ENCODE measurements around the gene EXOC4.

DNA sequence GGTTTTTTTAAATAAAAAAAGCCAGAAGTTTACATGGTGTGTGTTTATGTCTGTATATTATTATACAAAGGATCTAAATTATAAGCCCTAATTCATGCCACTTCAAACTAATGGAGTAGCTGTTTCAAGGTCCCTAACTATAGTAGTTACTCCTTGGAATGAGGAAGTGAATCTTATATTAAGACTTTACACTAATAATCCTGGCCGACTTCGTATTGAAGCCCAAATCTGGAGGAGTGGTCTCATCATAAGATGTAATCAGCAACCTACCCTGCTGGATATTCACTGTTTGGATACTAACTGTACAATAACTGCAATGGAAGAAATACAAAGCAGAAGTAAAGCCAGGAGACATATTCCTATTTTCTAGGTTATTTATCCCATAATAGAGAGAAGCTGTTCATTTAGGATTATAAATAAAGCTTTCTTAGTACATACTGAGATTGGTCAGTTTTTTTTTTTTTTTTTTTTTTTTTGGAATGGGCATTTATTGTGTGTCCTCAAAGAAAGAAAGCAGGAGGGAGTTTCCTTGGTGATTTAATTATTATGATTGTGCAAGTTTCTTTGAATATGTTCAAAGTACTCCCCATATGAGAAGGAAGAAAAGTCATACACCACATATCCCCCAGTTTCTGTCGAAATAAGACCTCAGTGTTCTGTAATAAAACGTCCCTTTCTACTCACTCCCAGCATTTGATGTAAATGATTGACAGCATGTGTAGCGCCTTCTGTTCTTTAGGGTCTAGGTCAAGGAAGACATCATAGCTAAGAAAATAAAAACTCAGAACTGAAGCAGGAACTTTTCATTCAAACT is 397.8 kb downstream of the EXOC4 start:
- no peak for TF ChIP-seq POLR2AphosphoS5 (IDR thresholded peaks at IDR 0.05; ENCODE audit: low read depth, low read length)
- TF ChIP-seq, protein P1, sequence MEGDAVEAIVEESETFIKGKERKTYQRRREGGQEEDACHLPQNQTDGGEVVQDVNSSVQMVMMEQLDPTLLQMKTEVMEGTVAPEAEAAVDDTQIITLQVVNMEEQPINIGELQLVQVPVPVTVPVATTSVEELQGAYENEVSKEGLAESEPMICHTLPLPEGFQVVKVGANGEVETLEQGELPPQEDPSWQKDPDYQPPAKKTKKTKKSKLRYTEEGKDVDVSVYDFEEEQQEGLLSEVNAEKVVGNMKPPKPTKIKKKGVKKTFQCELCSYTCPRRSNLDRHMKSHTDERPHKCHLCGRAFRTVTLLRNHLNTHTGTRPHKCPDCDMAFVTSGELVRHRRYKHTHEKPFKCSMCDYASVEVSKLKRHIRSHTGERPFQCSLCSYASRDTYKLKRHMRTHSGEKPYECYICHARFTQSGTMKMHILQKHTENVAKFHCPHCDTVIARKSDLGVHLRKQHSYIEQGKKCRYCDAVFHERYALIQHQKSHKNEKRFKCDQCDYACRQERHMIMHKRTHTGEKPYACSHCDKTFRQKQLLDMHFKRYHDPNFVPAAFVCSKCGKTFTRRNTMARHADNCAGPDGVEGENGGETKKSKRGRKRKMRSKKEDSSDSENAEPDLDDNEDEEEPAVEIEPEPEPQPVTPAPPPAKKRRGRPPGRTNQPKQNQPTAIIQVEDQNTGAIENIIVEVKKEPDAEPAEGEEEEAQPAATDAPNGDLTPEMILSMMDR (IDR thresholded peaks at IDR 0.05), result no peak
- TF ChIP-seq, protein P2, sequence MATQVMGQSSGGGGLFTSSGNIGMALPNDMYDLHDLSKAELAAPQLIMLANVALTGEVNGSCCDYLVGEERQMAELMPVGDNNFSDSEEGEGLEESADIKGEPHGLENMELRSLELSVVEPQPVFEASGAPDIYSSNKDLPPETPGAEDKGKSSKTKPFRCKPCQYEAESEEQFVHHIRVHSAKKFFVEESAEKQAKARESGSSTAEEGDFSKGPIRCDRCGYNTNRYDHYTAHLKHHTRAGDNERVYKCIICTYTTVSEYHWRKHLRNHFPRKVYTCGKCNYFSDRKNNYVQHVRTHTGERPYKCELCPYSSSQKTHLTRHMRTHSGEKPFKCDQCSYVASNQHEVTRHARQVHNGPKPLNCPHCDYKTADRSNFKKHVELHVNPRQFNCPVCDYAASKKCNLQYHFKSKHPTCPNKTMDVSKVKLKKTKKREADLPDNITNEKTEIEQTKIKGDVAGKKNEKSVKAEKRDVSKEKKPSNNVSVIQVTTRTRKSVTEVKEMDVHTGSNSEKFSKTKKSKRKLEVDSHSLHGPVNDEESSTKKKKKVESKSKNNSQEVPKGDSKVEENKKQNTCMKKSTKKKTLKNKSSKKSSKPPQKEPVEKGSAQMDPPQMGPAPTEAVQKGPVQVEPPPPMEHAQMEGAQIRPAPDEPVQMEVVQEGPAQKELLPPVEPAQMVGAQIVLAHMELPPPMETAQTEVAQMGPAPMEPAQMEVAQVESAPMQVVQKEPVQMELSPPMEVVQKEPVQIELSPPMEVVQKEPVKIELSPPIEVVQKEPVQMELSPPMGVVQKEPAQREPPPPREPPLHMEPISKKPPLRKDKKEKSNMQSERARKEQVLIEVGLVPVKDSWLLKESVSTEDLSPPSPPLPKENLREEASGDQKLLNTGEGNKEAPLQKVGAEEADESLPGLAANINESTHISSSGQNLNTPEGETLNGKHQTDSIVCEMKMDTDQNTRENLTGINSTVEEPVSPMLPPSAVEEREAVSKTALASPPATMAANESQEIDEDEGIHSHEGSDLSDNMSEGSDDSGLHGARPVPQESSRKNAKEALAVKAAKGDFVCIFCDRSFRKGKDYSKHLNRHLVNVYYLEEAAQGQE (IDR thresholded peaks at IDR 0.05; ENCODE audit: insufficient read depth in 1 of 2, low read depth in 2 of 2, low read length in 1 of 2), result no peak

Data from Panc1 (cell line).